ENCODE measurements around the gene IRX6. TPM values are rescaled to one million over a fixed set of nuclear protein-coding genes. Genes with fewer than 3 reads are reported as not detected.

Gene IRX6
- total RNA-seq, 1 donor from 2014 or later: 0.18 TPM

- no peak overlapping the region for H3K4me3 Mint-ChIP-seq
- no peaks in the 10 kb centered on the region for H3K4me1 Mint-ChIP-seq
- H3K36me3 Mint-ChIP-seq (ENCODE audit: low read depth): no peaks in the 10 kb centered on the region
- peaks cover 2% of the 10 kb centered on the region for H3K9me3 Mint-ChIP-seq
- POLR2A ChIA-PET: no interaction called here
- TF ChIP-seq CTCF (IDR thresholded peaks at IDR 0.05): no peak
- ATAC-seq (ENCODE audit: low read depth): no peak
- H3K27ac Mint-ChIP-seq: no peak overlapping the region
- H3K27me3 Mint-ChIP-seq: peaks cover 5% of the 10 kb centered on the region
- no peak for DNase-seq
- CTCF ChIA-PET: no interaction called here
- intact Hi-C loops (cut with micrococcal nuclease): no loop called here
Measured at GRCh38 chr16:55359946-55360345, 35.9 kb downstream of the IRX6 start.

- Mint-ChIP-seq H3K4me3 (no peak overlapping the region), H3K27me3 (peaks cover 12% of the 10 kb centered on the region), H3K36me3 (ENCODE audit: low read depth) (no peaks in the 10 kb centered on the region), H3K9me3 (no peaks in the 10 kb centered on the region), H3K27ac (no peak overlapping the region), H3K4me1 (no peaks in the 10 kb centered on the region)
- intact Hi-C loops (cut with micrococcal nuclease): no loop called here
- TF ChIP-seq CTCF (IDR thresholded peaks at IDR 0.05): no peak
- no peak for ATAC-seq (ENCODE audit: low read depth)
- no peak for DNase-seq
- CTCF ChIA-PET: no interaction called here
- POLR2A ChIA-PET: no interaction called here
Measured at GRCh38 chr16:55364811-55365210, 40.8 kb downstream of the IRX6 start.

- ChIA-PET CTCF (no interaction called here), POLR2A (no interaction called here)
- H3K9me3 Mint-ChIP-seq: no peaks in the 10 kb centered on the region
- ATAC-seq (ENCODE audit: low read depth) (no peak), DNase-seq (no peak)
- H3K36me3 Mint-ChIP-seq (ENCODE audit: low read depth): no peaks in the 10 kb centered on the region
- intact Hi-C loops (cut with micrococcal nuclease): no loop called here
- no peak overlapping the region for H3K4me3 Mint-ChIP-seq
- no peak for TF ChIP-seq CTCF (IDR thresholded peaks at IDR 0.05)
- peaks cover 9% of the 10 kb centered on the region for H3K4me1 Mint-ChIP-seq
- H3K27ac Mint-ChIP-seq: no peak overlapping the region
- peaks cover 20% of the 10 kb centered on the region for H3K27me3 Mint-ChIP-seq
Measured at GRCh38 chr16:55367301-55367811, 43.4 kb downstream of the IRX6 start.

GRCh38 chr16:55367866-55368603 lies 44.0 kb downstream of the IRX6 start:
- Mint-ChIP-seq H3K4me3 (no peak overlapping the region), H3K4me1 (peaks cover 9% of the 10 kb centered on the region), H3K36me3 (ENCODE audit: low read depth) (no peaks in the 10 kb centered on the region), H3K27me3 (peaks cover 25% of the 10 kb centered on the region), H3K27ac (no peak overlapping the region), H3K9me3 (no peaks in the 10 kb centered on the region)
- no peak for ATAC-seq (ENCODE audit: low read depth)
- DNase-seq: no peak
- POLR2A ChIA-PET: no interaction called here
- CTCF ChIA-PET: interaction anchor here (0.6 kb wide), 1 partner anchor 33 kb away, joined by 3 read pairs; no protein-coding TSS in a partner anchor
- intact Hi-C loops (cut with micrococcal nuclease): no loop called here
- TF ChIP-seq CTCF (IDR thresholded peaks at IDR 0.05): no peak

- no peak for TF ChIP-seq CTCF (IDR thresholded peaks at IDR 0.05)
- CTCF ChIA-PET: no interaction called here
- DNase-seq (no peak), ATAC-seq (ENCODE audit: low read depth) (no peak)
- Mint-ChIP-seq H3K9me3 (no peaks in the 10 kb centered on the region), H3K4me3 (no peak overlapping the region), H3K4me1 (peaks cover 9% of the 10 kb centered on the region), H3K27ac (no peak overlapping the region), H3K27me3 (peaks cover 25% of the 10 kb centered on the region), H3K36me3 (ENCODE audit: low read depth) (no peaks in the 10 kb centered on the region)
- POLR2A ChIA-PET: no interaction called here
- intact Hi-C loops (cut with micrococcal nuclease): no loop called here
Measured at GRCh38 chr16:55369151-55369550, 45.1 kb downstream of the IRX6 start.

All from activated B cell treated with CpG ODN at 0.5 μM for 24 hours (primary cell).